Measurements from ENCODE around the gene FPR2. TPM values are rescaled to one million over a fixed set of nuclear protein-coding genes. Genes with fewer than 3 reads are reported as not detected.
A peak's percentile ranks its signal among the peaks of the same experiment; 100 is the strongest.

Gene FPR2
- total RNA-seq, 4 donors from 2014 or later: 0.26 to 1.00 TPM; not detected in 2

DNA sequence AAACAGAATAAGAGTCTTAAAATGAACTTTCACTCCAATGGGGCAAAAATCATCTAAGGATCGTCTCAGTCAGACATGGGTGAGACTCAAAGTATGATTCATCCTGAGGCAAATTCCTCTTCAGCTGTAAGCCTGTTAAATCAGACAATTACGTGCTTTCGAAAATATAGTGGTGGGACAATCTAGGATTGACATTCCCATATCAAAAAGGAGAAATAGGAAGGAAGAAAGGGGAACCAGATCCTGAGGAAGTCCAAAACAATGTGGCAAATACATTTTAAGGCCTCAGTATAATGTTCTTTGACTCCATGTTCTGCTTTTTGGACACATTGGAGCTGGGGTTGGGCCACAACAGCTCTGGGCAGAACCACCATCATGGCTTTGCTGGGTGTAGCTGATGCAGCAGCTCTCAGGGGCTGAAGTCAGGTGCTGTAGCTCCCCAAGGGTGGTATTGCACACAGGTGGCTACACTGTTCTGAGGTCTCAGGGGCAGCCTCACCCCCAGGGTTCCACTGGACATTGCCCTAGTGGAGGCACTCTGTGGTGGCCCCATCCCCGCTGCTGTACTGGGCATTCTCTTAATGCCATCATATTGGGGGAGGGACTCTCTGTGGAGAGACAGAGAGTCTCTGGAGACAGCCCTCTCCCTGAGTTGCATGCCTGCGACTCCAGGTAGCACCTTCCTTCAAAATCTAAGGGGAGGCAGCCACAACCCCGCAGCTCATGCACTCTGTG is 28.2 kb downstream of the FPR2 start:
- peak in 1 of 2 donors; percentile 14 for ATAC-seq
- intact Hi-C loops (cut with DNase I; ENCODE audit: low total_unique reads): no loop called here

DNA sequence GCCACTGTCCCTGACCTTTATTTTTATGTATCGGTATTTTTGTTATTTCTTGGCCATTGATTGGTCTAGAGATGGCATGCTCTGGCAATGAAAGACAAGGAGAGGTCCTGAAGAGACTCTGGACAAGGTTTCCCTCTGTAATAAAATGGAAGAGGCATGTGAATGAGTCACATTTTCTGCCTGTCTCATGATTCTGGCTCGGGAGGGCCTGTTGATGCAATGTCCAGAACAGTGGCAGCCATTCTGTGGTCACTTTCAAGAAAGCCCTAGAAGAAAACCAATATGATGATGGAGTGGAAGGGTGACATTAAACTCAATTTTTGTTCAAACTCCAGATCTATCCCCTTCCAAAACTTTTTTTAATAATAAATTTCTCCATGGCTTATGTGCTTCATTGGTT is 32.0 kb downstream of the FPR2 start:
- no peak overlapping the region for H3K4me3 ChIP-seq
- ATAC-seq: no peak
- TF ChIP-seq POLR2A (IDR thresholded peaks at IDR 0.05): no peak
- TF ChIP-seq, protein P1, sequence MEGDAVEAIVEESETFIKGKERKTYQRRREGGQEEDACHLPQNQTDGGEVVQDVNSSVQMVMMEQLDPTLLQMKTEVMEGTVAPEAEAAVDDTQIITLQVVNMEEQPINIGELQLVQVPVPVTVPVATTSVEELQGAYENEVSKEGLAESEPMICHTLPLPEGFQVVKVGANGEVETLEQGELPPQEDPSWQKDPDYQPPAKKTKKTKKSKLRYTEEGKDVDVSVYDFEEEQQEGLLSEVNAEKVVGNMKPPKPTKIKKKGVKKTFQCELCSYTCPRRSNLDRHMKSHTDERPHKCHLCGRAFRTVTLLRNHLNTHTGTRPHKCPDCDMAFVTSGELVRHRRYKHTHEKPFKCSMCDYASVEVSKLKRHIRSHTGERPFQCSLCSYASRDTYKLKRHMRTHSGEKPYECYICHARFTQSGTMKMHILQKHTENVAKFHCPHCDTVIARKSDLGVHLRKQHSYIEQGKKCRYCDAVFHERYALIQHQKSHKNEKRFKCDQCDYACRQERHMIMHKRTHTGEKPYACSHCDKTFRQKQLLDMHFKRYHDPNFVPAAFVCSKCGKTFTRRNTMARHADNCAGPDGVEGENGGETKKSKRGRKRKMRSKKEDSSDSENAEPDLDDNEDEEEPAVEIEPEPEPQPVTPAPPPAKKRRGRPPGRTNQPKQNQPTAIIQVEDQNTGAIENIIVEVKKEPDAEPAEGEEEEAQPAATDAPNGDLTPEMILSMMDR (IDR thresholded peaks at IDR 0.05 in 4 of 5, conservative IDR thresholded peaks at IDR 0.05 in 1 of 5): no peak
- no peaks in the 10 kb centered on the region for H3K4me1 ChIP-seq
- H3K36me3 ChIP-seq: no peaks in the 10 kb centered on the region
- H3K9me3 ChIP-seq: no peaks in the 10 kb centered on the region
- intact Hi-C loops (cut with DNase I; ENCODE audit: low total_unique reads) (no loop called here), in situ Hi-C loops (cut with MboI; ENCODE audit: low sequenced_read_pairs in 4 of 4) (no loop called here)
- no peaks in the 10 kb centered on the region for H3K27me3 ChIP-seq
- no peak for DNase-seq
- H3K27ac ChIP-seq: no peak overlapping the region

More for the DNA sequence above, 28.2 kb downstream of the FPR2 start:
- in situ Hi-C loops (cut with MboI; ENCODE audit: low sequenced_read_pairs in 4 of 4): no loop called here
- Histone ChIP-seq H3K27me3 (no peaks in the 10 kb centered on the region), H3K36me3 (no peaks in the 10 kb centered on the region), H3K4me1 (no peaks in the 10 kb centered on the region), H3K27ac (no peak overlapping the region), H3K9me3 (no peaks in the 10 kb centered on the region), H3K4me3 (no peak overlapping the region)
- TF ChIP-seq, protein P1 (IDR thresholded peaks at IDR 0.05 in 4 of 5, conservative IDR thresholded peaks at IDR 0.05 in 1 of 5): no peak
- TF ChIP-seq POLR2A (IDR thresholded peaks at IDR 0.05): no peak
- no peak for DNase-seq

DNA sequence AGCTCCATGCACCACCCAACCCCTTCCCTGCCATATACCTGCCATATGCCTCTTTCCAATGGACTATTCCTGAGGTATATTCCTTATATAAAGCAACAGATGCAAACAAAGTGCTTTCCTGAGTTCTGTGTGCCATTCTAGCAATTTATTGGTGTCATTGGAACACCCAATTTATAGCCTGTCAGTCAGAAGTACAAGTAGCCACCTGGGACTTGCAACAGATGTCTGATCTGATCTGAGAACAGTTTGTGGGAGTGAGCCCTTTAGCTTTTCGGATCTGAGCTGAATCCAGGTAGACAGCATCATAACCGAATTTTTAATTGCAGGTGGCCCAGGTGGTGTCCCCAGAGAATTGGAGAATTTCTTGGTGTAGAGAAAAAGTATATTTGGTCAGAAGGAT is 33.0 kb downstream of the FPR2 start:
- no peaks in the 10 kb centered on the region for H3K9me3 ChIP-seq
- H3K4me1 ChIP-seq: no peaks in the 10 kb centered on the region
- H3K36me3 ChIP-seq: no peaks in the 10 kb centered on the region
- intact Hi-C loops (cut with DNase I; ENCODE audit: low total_unique reads): no loop called here
- no peak overlapping the region for H3K4me3 ChIP-seq
- H3K27ac ChIP-seq: no peak overlapping the region
- no peak for ATAC-seq
- H3K27me3 ChIP-seq: no peaks in the 10 kb centered on the region
- in situ Hi-C loops (cut with MboI; ENCODE audit: low sequenced_read_pairs in 4 of 4): no loop called here
- TF ChIP-seq POLR2A (IDR thresholded peaks at IDR 0.05): no peak
- TF ChIP-seq, protein P1 (IDR thresholded peaks at IDR 0.05 in 4 of 5, conservative IDR thresholded peaks at IDR 0.05 in 1 of 5): no peak
- no peak for DNase-seq

DNA sequence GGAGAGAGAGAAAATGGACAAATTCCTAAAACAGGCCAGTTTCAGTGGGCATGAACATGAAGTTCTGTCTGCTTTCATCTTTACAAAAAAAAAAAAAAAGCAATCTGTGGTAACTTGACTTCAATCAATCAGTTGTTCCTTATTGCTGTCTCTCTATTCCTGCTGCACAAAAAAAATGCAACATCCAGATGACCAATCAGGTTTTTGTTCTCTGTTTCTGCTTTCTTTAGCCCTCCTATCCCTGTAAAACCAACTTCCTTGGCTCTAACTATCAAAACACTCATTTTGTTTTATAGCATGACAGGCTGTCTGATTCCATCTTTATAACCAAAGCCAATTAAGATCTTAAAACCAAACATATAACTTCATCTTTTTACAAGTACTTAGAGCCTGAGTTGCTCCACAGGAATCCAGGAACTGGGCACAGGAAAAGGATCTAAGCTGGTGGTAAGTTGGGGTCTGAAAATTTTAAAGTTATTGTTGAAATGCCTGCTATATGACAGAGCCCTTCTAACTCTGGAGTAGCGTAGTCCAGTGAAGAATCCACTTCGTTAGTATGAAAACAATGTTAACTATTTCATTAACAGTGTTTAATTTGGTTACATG is 34.0 kb downstream of the FPR2 start, which contains the start of gene FPR3:
FPR3 (plus strand) TSS at position 273 of the 606 bp plus-strand sequence. CDS start 28,592 bp downstream, outside the sequence.
- Histone ChIP-seq H3K36me3 (no peaks in the 10 kb centered on the region), H3K9me3 (no peaks in the 10 kb centered on the region), H3K27ac (no peak within 1 kb of the TSS), H3K27me3 (no peaks in the 10 kb centered on the region), H3K4me1 (no peaks in the 10 kb centered on the region), H3K4me3 (peak within 1 kb of the TSS in 1 of 4 donors; percentile 17)
- intact Hi-C loops (cut with DNase I; ENCODE audit: low total_unique reads): no loop called here
- ATAC-seq (no peak), DNase-seq (no peak)
- no peak for TF ChIP-seq POLR2A (IDR thresholded peaks at IDR 0.05)
- TF ChIP-seq, protein P1 (IDR thresholded peaks at IDR 0.05 in 4 of 5, conservative IDR thresholded peaks at IDR 0.05 in 1 of 5): no peak
- in situ Hi-C loops (cut with MboI; ENCODE audit: low sequenced_read_pairs in 4 of 4): no loop called here
